ENCODE data around the gene ARHGEF16. TPM values are rescaled to one million over a fixed set of nuclear protein-coding genes. Genes with fewer than 3 reads are reported as not detected.

Gene ARHGEF16
- total RNA-seq, 4 donors from 2014 or later: 0.20 to 1.2 (median 0.63) TPM

DNA sequence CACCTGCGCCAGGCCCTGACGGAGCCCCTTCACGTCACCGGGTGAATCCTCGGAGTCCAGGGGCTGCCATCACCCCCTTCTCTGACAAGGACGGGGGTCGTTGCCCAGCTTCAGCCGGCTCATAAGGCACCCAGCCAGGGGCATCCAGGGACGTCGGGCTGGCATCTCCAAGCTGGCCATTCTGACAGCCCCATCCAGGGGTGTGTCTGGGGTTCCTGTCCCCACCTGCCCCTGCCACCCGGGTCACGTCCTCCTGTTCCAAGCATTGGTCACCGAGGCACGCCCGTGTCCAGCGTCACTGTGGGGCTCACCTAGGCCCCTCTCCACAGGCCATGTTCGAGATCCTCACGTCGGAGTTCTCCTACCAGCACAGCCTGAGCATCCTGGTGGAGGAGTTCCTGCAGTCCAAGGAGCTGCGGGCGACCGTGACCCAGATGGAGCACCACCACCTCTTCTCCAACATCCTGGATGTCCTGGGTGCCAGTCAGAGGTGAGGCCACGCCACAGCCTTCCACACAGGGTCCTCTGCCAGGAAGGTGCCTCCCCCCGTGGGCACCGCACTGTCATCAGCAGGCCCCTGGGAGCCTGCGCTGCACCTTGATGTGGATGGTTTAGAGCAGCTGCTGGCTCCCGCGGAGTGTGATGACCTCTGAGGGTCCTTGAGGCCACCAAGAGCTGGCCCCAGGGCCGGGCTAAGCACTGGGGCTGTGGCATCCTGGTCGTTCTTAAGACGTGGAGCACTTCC is 14.8 kb downstream of the ARHGEF16 start:
- intact Hi-C loops (cut with DNase I; ENCODE audit: low total_unique reads): no loop called here
- TF ChIP-seq, protein P1, sequence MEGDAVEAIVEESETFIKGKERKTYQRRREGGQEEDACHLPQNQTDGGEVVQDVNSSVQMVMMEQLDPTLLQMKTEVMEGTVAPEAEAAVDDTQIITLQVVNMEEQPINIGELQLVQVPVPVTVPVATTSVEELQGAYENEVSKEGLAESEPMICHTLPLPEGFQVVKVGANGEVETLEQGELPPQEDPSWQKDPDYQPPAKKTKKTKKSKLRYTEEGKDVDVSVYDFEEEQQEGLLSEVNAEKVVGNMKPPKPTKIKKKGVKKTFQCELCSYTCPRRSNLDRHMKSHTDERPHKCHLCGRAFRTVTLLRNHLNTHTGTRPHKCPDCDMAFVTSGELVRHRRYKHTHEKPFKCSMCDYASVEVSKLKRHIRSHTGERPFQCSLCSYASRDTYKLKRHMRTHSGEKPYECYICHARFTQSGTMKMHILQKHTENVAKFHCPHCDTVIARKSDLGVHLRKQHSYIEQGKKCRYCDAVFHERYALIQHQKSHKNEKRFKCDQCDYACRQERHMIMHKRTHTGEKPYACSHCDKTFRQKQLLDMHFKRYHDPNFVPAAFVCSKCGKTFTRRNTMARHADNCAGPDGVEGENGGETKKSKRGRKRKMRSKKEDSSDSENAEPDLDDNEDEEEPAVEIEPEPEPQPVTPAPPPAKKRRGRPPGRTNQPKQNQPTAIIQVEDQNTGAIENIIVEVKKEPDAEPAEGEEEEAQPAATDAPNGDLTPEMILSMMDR (IDR thresholded peaks at IDR 0.05 in 4 of 5, conservative IDR thresholded peaks at IDR 0.05 in 1 of 5): no peak
- no peak for TF ChIP-seq POLR2A (IDR thresholded peaks at IDR 0.05)
- Histone ChIP-seq H3K4me3 (no peak overlapping the region), H3K27ac (no peak overlapping the region), H3K27me3 (no peaks in the 10 kb centered on the region), H3K4me1 (no peaks in the 10 kb centered on the region), H3K36me3 (no peaks in the 10 kb centered on the region), H3K9me3 (no peaks in the 10 kb centered on the region)
- in situ Hi-C loops (cut with MboI; ENCODE audit: low sequenced_read_pairs in 4 of 4): no loop called here
- ATAC-seq (no peak), DNase-seq (no peak)

DNA sequence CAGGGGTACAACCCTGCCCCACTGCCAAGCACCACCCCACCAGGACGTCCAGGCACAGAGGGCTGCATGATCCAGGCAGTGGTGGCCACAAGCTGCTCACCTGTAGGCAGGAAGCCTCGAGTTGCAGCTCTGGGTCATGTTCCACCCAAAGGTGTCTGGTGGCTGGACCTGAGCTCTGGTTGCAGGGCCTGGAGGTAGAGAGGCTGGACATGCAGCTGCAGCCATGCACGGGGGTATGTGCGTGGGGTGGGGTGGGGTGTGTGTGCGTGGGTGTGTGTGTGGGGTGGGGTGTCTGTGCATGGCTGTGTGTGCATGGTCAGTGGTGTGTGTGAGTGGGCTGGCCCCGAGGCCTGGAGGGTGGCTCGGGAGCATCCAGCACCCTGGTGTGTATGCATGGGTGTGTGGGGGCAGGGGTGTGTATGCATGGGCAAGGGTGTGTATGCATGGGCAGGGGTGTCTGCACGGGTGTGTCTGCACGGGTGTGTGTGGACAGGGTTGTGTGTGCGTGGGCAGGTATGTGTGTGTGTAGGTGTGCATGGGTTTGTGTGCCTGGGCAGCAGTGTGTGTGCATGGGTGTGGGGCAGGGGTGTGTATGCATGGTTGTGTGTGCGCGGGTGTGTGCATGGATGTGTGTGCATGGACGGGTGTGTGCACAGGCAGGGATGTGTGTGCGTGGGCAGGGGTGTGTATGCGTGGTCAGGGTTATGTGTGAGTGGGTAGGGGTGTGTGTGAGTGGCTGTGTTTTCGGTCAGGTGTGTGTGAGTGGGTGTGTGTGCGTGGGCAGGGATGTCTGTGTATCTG is 15.6 kb downstream of the ARHGEF16 start:
- in situ Hi-C loops (cut with MboI; ENCODE audit: low sequenced_read_pairs in 4 of 4): no loop called here
- no peaks in the 10 kb centered on the region for H3K27me3 ChIP-seq
- H3K27ac ChIP-seq: no peak overlapping the region
- TF ChIP-seq, protein P1 (IDR thresholded peaks at IDR 0.05 in 4 of 5, conservative IDR thresholded peaks at IDR 0.05 in 1 of 5): no peak
- TF ChIP-seq POLR2A (IDR thresholded peaks at IDR 0.05): no peak
- no peak for ATAC-seq
- DNase-seq: no peak
- no peak overlapping the region for H3K4me3 ChIP-seq
- no peaks in the 10 kb centered on the region for H3K36me3 ChIP-seq
- no peaks in the 10 kb centered on the region for H3K4me1 ChIP-seq
- intact Hi-C loops (cut with DNase I; ENCODE audit: low total_unique reads): no loop called here
- H3K9me3 ChIP-seq: no peaks in the 10 kb centered on the region

DNA sequence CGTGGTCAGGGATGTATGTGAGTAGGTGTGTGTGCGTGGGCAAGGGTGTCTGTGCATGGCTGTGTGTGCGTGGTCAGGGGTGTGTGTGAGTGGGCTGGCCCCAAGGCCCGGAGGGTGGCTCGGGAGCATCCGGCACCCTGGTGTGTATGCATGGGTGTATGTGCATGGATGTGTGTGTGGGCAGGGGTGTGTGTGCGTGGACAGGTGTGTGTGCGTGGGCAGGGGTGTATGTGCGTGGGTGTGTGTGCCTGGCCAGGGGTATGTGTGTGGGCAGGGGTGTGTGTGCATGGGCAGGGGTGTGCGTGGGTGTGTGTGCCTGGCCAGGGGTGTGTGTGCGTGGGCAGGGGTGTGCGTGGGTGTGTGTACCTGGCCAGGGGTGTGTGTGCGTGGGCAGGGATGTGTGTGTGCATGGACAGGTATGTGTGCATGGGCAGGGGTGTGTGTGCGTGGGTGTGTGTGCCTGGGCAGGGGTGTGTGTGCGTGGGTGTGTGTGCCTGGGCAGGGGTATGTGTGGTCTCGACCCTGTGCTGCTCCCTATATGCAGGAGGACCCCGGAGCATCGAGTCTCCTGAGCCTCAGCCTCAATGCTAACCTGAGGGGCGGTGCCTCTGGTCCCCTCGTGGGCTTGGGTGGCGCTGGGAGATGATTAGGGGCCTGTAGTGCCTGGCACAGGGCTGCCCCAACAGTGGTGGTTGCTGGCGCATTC is 16.3 kb downstream of the ARHGEF16 start:
- in situ Hi-C loops (cut with MboI; ENCODE audit: low sequenced_read_pairs in 4 of 4) (no loop called here), intact Hi-C loops (cut with DNase I; ENCODE audit: low total_unique reads) (loop anchor here (1.0 kb wide), 1 partner anchor 18 kb away; no protein-coding TSS in a partner anchor)
- DNase-seq (no peak), ATAC-seq (no peak)
- H3K9me3 ChIP-seq: no peaks in the 10 kb centered on the region
- no peaks in the 10 kb centered on the region for H3K4me1 ChIP-seq
- no peaks in the 10 kb centered on the region for H3K27me3 ChIP-seq
- H3K27ac ChIP-seq: peak overlapping the region in 1 of 4 donors; percentile 22
- H3K36me3 ChIP-seq: no peaks in the 10 kb centered on the region
- no peak for TF ChIP-seq POLR2A (IDR thresholded peaks at IDR 0.05)
- TF ChIP-seq, protein P1 (IDR thresholded peaks at IDR 0.05 in 4 of 5, conservative IDR thresholded peaks at IDR 0.05 in 1 of 5): no peak
- H3K4me3 ChIP-seq: no peak overlapping the region

DNA sequence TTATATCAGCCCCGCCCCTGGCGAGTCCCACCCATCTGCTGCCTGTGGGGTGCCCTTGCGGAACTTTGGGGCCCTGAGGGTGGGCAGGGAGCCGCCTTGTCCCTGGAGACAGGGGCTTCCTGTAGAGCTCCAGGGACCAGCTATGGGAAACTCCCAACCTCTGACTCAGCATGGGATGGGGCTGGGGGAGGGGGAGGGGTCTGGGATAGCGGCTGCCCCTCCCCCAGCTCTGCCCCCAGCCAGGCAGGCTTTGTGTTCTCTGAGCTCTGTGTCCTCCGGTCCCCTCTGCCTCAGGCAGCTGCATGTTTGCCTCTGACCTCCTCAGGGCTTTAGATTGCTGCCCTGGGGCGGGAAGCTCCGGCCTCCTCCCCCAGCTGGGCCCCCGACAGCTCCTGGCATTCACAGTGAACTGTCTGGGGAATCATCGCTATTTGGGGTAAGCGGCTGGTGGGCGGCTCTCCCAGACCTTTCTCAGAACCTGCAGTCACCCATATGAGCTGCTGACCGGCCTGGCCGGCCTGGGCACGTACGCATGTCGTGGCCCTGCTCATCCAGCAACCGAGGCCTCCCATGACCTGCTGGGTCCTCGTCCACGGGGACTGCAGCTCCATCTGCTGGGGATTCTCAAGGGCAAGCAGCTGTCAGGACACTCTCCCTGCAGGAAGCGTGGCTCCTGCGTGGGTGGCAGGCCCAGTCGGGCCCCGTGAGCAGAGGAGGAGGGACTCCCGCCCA is 17.1 kb downstream of the ARHGEF16 start:
- TF ChIP-seq, protein P1 (IDR thresholded peaks at IDR 0.05 in 4 of 5, conservative IDR thresholded peaks at IDR 0.05 in 1 of 5): peak; percentile 44 to 70 (median 64)
- TF ChIP-seq POLR2A (IDR thresholded peaks at IDR 0.05): no peak
- peak overlapping the region in 1 of 4 donors; percentile 22 for H3K27ac ChIP-seq
- no peaks in the 10 kb centered on the region for H3K36me3 ChIP-seq
- intact Hi-C loops (cut with DNase I; ENCODE audit: low total_unique reads) (loop anchor here (1.0 kb wide), 1 partner anchor 18 kb away; no protein-coding TSS in a partner anchor), in situ Hi-C loops (cut with MboI; ENCODE audit: low sequenced_read_pairs in 4 of 4) (no loop called here)
- peak; percentile 71 to 81 for ATAC-seq
- no peaks in the 10 kb centered on the region for H3K9me3 ChIP-seq
- no peaks in the 10 kb centered on the region for H3K27me3 ChIP-seq
- no peaks in the 10 kb centered on the region for H3K4me1 ChIP-seq
- peak; percentile 36 to 54 for DNase-seq
- no peak overlapping the region for H3K4me3 ChIP-seq

All from gastrocnemius medialis (tissue), 4 donors.